DMS114 treated with DMSO at 0.1 percent for 48 hours (cell line): ENCODE data around the gene SF3A2.

Experiments used
- DNase-seq: peaks from one replicate; lab custom pipeline; 2025; ENCODE audit not compliant: unreplicated experiment; lab: John Stamatoyannopoulos, UW

Gene SF3A2

GRCh38 chr19:2288818-2289713 is 52.4 kb downstream of the SF3A2 start:
- no peak for DNase-seq

- DNase-seq: no peak
These were observed 53.3 kb downstream of the SF3A2 start for GRCh38 chr19:2289714-2290435.

GRCh38 chr19:2290441-2291184 is 54.0 kb downstream of the SF3A2 start:
- no peak for DNase-seq

GRCh38 chr19:2291185-2291751 is 54.6 kb downstream of the SF3A2 start:
- DNase-seq: no peak

GRCh38 chr19:2294687-2295335 is 58.2 kb downstream of the SF3A2 start:
- no peak for DNase-seq

GRCh38 chr19:2296141-2296540 is 59.5 kb downstream of the SF3A2 start:
- DNase-seq: no peak
